ENCODE results near the gene TMEM255B. TPM values are rescaled to one million over a fixed set of nuclear protein-coding genes. Genes with fewer than 3 reads are reported as not detected.
"Not testable (repeated sequence)": the region's sequence is repeated elsewhere in the genome, so short reads cannot be mapped to it uniquely, and the experiment has no call there.

The TMEM255B gene
- polyA plus RNA-seq, 3 donors = 5.1 to 7.5 (median 5.9) TPM

DNA sequence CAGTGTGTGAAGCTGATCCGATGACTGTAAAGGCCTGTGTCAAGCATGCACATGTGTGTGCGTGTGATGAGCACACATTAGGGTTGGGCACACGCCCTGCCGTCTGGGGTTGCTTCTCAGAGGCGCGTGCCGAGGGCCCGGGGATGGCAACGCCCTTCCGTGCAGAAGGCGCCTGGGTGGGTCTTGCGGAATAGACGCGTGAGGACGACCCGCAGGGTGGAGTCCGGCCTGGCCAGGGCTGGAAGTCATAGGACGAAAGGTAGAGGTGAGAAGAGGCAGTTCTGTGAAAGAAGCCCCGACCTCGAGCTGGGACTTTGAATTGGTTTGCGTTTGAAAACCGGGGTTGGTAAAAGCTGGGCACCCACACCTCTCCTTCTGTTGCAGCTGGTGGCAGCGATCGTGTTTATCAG, 35.7 kb downstream of the TMEM255B start:
- no peak for TF ChIP-seq CTCF (IDR thresholded peaks at IDR 0.05)
- intact Hi-C loops (cut with micrococcal nuclease) = no loop called here
- 91% methylated on average over 24 of the region's 24 CpGs for WGBS (ENCODE audit: insufficient coverage)

DNA sequence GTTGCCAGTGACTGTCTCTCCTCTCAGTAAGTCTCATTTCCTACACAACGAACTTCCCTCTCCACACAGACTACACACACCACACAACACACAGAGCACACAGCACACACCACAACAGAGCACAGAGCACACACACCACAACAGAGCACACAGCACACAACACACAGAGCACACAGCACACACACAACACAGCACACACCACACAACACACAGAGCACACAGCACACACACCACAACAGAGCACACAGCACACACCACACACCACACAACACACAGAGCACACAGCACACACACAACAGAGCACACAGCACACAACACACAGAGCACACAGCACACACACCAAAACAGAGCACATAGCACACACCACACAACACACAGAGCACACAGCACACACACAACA, 36.3 kb downstream of the TMEM255B start:
- H3K36me3 Mint-ChIP-seq; H3K9me3 Mint-ChIP-seq; H3K4me1 Mint-ChIP-seq; DNase-seq; H3K4me3 ChIP-seq (replicated peaks in 1 of 3; ENCODE audit: low read depth in 2 of 3, low read length in 3 of 3); H3K4me1 ChIP-seq (ENCODE audit: control insufficient read depth in 1 of 2, insufficient read depth in 2 of 2, low read length in 2 of 2); H4K20me1 ChIP-seq (ENCODE audit: insufficient read depth, low read length); H3K9ac ChIP-seq (ENCODE audit: insufficient read depth, low read length, poor library complexity, severe bottlenecking); H3K4me2 ChIP-seq (replicated peaks; ENCODE audit: extremely low read depth, low read length, poor library complexity, severe bottlenecking); H3K27ac ChIP-seq (ENCODE audit: low read depth in 1 of 2, low read length in 2 of 2); H3K36me3 ChIP-seq (replicated peaks in 1 of 2; ENCODE audit: control insufficient read depth in 1 of 2, insufficient read depth in 2 of 2, low read length in 2 of 2); H3K27ac Mint-ChIP-seq; H3K4me3 Mint-ChIP-seq; H3K79me2 ChIP-seq (ENCODE audit: insufficient read depth, low read length); H3K27me3 ChIP-seq (ENCODE audit: control insufficient read depth in 2 of 2, insufficient read depth in 2 of 2, low read length in 2 of 2); H2AFZ ChIP-seq (ENCODE audit: insufficient read depth, low read depth, low read length, poor library complexity, severe bottlenecking); intact Hi-C loops (cut with micrococcal nuclease); H3K27me3 Mint-ChIP-seq (ENCODE audit: low read depth in 3 of 3); H3K9me3 ChIP-seq (replicated peaks in 1 of 2; ENCODE audit: control insufficient read depth in 1 of 2, insufficient read depth in 1 of 2, low read length in 2 of 2): not testable (repeated sequence)
- 29% methylated on average over 1 of the region's 1 CpG for WGBS (ENCODE audit: insufficient coverage)

More for the DNA sequence above, 35.7 kb downstream of the TMEM255B start:
- Histone ChIP-seq H3K79me2 (ENCODE audit: insufficient read depth, low read length) (no peaks in the 10 kb centered on the region), H3K9me3 (replicated peaks in 1 of 2; ENCODE audit: control insufficient read depth in 1 of 2, insufficient read depth in 1 of 2, low read length in 2 of 2) (no peaks in the 10 kb centered on the region), H3K27ac (ENCODE audit: low read depth in 1 of 2, low read length in 2 of 2) (no peak overlapping the region), H3K27me3 (ENCODE audit: control insufficient read depth in 2 of 2, insufficient read depth in 2 of 2, low read length in 2 of 2) (no peaks in the 10 kb centered on the region), H3K4me3 (replicated peaks in 1 of 3; ENCODE audit: low read depth in 2 of 3, low read length in 3 of 3) (no peak overlapping the region), H2AFZ (ENCODE audit: insufficient read depth, low read depth, low read length, poor library complexity, severe bottlenecking) (no peak overlapping the region), H3K4me2 (replicated peaks; ENCODE audit: extremely low read depth, low read length, poor library complexity, severe bottlenecking) (no peak overlapping the region), H3K36me3 (replicated peaks in 1 of 2; ENCODE audit: control insufficient read depth in 1 of 2, insufficient read depth in 2 of 2, low read length in 2 of 2) (no peaks in the 10 kb centered on the region), H3K4me1 (ENCODE audit: control insufficient read depth in 1 of 2, insufficient read depth in 2 of 2, low read length in 2 of 2) (no peaks in the 10 kb centered on the region), H3K9ac (ENCODE audit: insufficient read depth, low read length, poor library complexity, severe bottlenecking) (no peak overlapping the region), H4K20me1 (ENCODE audit: insufficient read depth, low read length) (no peaks in the 10 kb centered on the region)
- Mint-ChIP-seq H3K36me3 (no peaks in the 10 kb centered on the region), H3K27me3 (ENCODE audit: low read depth in 3 of 3) (peaks cover 0 to 3% (median 2%) of the 10 kb centered on the region in 3 donors), H3K4me1 (no peaks in the 10 kb centered on the region), H3K9me3 (peaks cover 0 to 2% (median 0%) of the 10 kb centered on the region in 7 donors), H3K27ac (no peak overlapping the region), H3K4me3 (no peak overlapping the region)
- no peak for DNase-seq

Measured in CD14-positive monocyte (primary cell).